HFF-Myc (cell line): ENCODE data around the gene ST7.

Experiments
- DNase-seq: peaks from one replicate; pipeline ENCODE4 v3.0.0-alpha.2; 2011; ENCODE audit warnings: low read depth; ENCODE audit errors: extremely low read depth
- H3K4me3 ChIP-seq: replicated peaks from 2 replicates; pipeline ENCODE4 v1.5.1; 2011; ENCODE audit warnings: low read depth, mild to moderate bottlenecking, control low read depth, low read length
- CTCF ChIP-seq: IDR thresholded peaks from 2 replicates; pipeline ENCODE4 v1.5.1; 2012; ENCODE audit warnings: mild to moderate bottlenecking, low read depth, low read length, control low read depth; ENCODE audit errors: missing control alignments

Gene ST7

GRCh38 chr7:117208257-117208656 is 255.0 kb downstream of the ST7 start:
- H3K4me3 ChIP-seq = no peak overlapping the region
- no peak for TF ChIP-seq CTCF

GRCh38 chr7:117210397-117210796 is 257.1 kb downstream of the ST7 start:
- no peak for TF ChIP-seq CTCF
- no peak overlapping the region for H3K4me3 ChIP-seq
- DNase-seq = no peak

More at GRCh38 chr7:117208257-117208656, 255.0 kb downstream of the ST7 start:
- DNase-seq = no peak

GRCh38 chr7:117210908-117211307 is 257.6 kb downstream of the ST7 start:
- DNase-seq = no peak
- H3K4me3 ChIP-seq = no peak overlapping the region
- no peak for TF ChIP-seq CTCF

- no peak for DNase-seq
- no peak for TF ChIP-seq CTCF
- H3K4me3 ChIP-seq = no peak overlapping the region
Measured at GRCh38 chr7:117211614-117212013, 258.3 kb downstream of the ST7 start.

- peak; percentile 90 for TF ChIP-seq CTCF
- peak; percentile 69 for DNase-seq
- H3K4me3 ChIP-seq = no peak overlapping the region
Measured at GRCh38 chr7:117212969-117213877, 259.9 kb downstream of the ST7 start.

GRCh38 chr7:117216010-117216409 is 262.7 kb downstream of the ST7 start:
- no peak for TF ChIP-seq CTCF
- H3K4me3 ChIP-seq = no peak overlapping the region
- no peak for DNase-seq
